ENCODE results near the gene VSX2. TPM values are rescaled to one million over a fixed set of nuclear protein-coding genes. Genes with fewer than 3 reads are reported as not detected.
"Not testable (repeated sequence)": the region's sequence is repeated elsewhere in the genome, so short reads cannot be mapped to it uniquely, and the experiment has no call there.

The VSX2 gene
- polyA plus RNA-seq, 5 donors: not detected

DNA sequence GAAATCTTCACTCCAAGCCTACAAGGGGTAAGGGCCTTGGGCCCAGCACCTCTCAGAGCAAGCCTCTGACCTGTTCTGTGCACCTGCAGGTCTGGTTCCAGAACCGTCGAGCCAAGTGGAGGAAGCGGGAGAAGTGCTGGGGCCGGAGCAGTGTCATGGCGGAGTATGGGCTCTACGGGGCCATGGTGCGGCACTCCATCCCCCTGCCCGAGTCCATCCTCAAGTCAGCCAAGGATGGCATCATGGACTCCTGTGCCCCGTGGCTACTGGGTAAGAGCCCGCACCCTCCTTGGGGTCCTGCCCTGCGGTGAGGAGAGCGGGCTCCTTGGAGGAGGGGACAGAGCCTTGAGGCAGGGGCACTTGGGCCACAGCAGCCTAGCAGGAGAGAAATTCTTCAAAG, 20.3 kb downstream of the VSX2 start:
- no peak for DNase-seq

- DNase-seq: no peak
These were observed 21.4 kb downstream of the VSX2 start for GRCh38 chr14:74260525-74261233.

DNA sequence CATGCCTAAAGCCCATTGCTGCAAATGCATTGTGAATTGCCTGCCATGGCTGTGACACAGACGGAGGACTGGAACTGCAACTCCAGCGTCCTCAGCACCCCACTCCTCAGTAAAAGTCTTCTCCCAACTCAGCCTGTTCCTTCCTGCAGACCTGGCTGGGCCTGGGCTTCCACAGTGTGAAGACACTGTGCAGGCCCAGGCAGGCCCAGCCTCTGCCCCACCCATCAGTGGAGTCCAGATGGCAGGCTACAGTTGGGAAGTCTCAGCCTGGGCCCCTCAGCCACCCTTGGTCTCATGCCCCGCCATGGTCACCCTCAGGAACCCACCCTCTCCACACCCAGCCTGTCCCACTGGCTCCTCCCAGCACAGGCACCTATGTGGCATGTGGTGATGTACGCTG, 22.0 kb downstream of the VSX2 start:
- no peak for DNase-seq

DNA sequence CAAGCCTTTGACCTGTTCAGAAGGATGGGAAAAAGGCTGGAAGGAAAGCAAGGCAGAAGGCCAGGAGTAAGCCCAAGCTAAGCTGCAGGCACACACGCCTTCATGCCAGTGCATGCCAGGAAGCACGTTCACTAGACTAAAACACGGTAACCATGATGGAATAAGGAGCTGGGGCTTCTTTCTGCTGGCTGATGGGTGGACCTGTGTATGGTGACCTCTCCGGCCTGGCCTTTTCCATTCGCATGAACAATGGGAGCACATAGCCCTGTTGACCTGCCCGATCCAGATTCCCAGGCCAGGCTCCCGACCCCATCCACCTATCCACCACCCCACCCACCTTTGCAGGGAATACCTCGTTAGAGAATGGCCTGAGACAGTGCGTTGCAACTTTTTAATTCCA, 22.8 kb downstream of the VSX2 start:
- DNase-seq: no peak

DNA sequence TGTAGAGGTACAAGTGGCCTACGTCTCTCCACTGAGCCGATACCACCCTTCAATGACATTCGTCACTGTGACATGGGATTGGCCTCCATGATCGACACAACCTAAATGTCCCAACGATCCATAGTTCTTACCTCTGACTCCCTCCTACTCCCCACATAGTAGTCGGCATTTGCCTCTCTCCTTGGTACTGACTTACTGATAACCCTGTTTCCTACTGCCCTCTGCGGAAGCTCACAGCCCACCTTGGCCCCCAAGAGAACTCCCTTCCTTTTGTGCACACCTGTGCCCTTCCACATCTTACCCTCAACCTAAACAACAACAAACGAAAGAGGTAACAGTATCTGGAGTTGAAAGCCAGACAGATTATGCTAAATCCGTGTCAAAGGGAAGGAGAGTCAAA, 23.9 kb downstream of the VSX2 start:
- no peak for DNase-seq

DNA sequence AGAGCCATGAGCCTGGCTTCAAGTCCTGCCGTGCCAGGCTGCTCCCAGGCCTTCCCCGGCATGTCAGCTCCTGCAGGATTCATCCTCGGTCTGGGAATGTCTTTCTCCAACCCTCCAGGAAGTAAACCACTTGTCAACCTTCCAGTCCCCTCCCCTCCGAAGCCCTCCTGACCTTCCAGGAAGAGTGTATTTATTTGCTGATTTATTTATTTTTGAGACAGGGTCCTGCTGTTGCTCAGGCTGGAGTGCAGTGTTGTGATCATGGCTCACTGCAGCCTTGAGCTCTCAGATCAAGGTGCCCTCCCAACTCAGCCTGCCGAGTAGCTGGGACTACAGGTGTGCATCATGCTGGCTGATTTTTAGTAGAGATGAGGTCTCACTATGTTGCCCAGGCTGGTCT, 24.7 kb downstream of the VSX2 start:
- no peak for DNase-seq

GRCh38 chr14:74265301-74265965, 26.2 kb downstream of the VSX2 start:
- no peak for DNase-seq

DNA sequence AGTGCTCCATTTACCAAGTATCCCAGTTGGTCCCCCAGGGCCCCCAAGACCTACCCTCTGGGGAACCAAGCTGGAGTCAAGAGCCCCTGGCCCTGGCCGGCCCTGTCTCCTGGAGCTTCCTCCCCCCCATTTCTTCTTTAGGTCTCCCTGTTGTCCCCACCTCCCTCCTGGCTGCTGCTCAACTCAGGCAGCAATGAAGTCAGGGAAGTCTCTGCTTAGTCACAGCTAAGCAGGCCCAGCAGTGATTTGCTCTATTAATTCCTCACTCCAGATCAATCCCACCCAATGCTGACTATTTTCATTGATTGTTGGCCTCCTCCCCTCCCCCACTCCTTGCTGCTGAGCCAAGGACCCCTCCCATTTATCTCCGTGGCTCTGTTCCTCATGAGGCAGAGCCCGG, 28.3 kb downstream of the VSX2 start:
- DNase-seq: no peak

GRCh38 chr14:74270382-74271177, 31.3 kb downstream of the VSX2 start:
- not testable (repeated sequence) for DNase-seq

- DNase-seq: no peak
These were observed 32.1 kb downstream of the VSX2 start for GRCh38 chr14:74271365-74271764.

GRCh38 chr14:74275241-74275841, 36.1 kb downstream of the VSX2 start:
- no peak for DNase-seq

GRCh38 chr14:74278080-74278479, 38.8 kb downstream of the VSX2 start:
- no peak for DNase-seq

DNA sequence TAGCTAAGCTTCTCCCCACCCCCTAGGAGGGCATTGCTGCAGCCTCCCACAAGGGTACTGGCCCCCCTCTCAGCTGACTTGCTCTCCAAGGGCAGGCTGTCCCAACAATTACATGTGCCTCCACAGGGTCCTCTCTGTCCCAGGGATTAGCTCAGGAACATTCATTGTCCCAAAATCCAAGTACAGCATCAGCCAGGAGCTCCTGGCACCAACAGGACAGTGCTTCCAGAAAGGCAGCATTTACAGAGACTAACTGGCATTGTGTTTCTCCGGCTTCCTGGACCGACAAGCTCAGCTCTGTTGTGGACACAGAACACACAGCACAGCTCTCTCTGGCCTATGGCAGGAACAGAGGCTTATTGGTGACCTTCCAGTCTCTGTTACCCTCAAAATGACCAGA, 41.8 kb downstream of the VSX2 start:
- DNase-seq: no peak

DNA sequence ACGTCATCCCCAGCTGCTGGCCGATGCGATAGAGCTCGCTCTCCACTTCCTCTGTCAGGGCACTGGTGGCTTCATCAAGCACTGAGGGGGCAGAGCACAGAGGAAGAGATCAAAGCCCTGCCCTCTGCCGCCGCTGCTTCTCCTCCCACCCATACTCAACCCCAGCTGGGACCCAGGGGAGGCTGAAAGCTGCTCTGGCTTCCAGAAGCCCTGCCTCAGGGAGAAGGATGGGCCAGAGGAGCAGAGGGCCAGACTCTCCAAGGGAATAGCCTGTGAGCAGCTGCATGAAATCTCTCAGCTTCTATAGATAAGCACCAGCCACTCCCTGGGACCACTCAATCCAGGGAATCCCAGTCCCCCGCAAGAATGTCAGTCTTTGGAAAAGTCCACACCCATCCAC, 47.5 kb downstream of the VSX2 start:
- DNase-seq: no peak

- no peak for DNase-seq
These were observed 50.6 kb downstream of the VSX2 start for GRCh38 chr14:74289801-74290200.

GRCh38 chr14:74290415-74290814, 51.2 kb downstream of the VSX2 start:
- no peak for DNase-seq

GRCh38 chr14:74292061-74292460, 52.8 kb downstream of the VSX2 start:
- no peak for DNase-seq

DNA sequence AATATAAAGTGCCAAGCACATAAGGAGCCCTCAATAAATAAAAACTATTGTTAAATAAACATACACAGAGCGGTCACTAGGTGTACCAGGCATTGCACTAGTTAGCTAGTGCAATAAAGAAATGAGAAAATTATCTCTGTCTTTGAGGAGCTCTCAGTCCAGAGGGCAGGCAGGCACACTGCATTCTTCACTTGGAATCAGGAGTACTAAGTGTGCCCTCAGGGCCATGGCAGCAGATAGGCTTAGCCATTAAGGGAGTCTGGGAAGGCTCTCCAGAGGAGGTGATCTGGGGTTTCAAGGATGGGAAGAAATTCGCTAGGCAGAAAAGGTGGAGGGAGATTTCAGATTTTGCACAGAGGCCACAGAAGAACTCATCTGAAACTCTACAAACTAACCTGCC, 54.4 kb downstream of the VSX2 start:
- DNase-seq: no peak

DNA sequence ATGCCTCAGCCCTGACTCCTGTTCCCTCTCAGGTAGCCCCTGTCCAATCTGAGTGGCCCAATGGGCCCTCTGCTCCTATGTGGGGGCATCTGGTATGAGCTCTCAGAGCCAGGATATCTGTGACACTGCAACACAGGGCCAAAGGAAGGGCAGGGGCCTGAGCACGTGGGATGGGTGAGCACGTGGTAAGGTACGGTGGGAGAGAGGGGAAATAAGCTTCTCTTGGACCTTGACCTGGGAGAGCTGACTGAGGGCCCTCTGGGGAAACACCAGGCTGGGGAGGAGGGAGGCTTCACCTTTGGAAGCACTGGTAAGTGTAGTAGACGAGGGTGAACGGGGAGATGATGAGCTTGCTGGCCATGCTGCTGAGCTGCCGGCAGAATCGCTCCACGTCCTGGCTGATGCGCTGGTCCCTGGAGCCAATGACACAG, 56.8 kb downstream of the VSX2 start:
- DNase-seq: no peak

DNA sequence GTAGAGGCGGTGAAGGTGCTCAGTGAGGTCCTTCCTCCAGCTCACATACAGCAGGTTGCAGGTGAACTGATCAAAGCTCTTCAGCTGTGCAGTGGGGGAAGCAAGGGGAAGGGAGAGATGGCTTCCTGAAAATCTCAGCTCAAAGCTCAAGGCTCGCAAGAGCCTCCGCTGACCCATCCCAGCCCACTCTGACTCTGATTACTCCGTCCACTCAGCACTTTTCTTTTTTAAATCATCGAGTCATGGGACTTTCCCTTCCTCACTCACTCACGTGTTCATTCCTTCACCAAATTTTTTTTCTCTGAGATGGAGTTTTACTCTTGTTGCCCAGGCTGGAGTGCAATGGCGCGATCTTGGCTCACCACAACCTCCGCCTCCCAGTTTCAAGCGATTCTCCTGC, 58.7 kb downstream of the VSX2 start:
- no peak for DNase-seq

DNA sequence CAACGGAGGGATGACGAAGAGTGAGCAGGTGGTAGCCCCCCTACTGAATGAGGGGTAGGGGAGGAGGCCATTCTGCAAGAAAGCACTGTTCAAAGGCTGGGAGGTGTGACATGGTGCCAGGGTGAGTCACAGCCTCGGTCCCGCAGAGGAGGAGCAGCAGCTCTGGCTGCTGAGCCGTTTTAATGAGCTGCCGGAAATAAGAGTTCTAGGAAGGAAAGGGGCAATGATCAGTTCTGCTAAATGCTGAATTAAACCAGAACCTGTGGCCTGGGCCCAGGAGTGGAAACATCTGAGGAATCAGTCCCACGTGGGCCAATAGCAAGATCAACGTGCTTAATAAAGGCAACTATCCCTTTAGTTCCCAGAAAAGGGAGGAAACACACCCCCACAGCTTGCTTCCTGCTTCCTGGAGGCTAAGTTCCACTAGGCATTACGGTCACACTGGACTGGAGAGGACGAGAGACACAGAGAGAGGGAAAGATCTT, 59.9 kb downstream of the VSX2 start:
- DNase-seq: no peak

DNA sequence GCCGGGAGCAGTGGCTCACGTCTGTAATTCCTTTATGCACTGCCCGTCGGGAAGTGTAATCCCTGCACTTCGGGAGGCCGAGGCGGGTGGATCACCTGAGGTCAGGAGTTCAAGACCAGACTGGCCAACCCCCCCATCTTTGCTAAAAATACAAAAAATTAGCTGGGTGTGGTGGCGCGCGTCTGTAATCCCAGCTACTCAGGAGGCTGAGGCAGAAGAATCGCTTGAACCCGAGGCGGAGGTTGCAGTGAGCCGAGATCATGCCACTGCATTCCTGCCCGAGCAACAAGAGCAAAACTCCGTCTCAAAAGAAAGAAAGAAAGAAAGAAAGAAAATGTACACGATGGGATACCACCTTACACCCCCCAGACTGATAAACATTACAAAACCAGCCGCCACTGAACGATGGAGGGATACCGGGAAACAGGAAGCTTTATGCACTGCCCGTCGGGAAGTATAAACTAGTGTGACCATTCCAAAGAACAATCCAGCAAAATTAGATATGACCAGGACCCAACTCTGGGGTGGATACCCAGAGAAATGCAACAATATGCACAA, 62.4 kb downstream of the VSX2 start:
- no peak for DNase-seq

All from right lung (tissue), 5 donors.